NCI-H748 (cell line): ENCODE results near the gene CLDN18.

Experiments
- DNase-seq: peaks from one replicate; lab custom pipeline; 2025; ENCODE audit not compliant: unreplicated experiment; lab: John Stamatoyannopoulos, UW

CLDN18 gene

DNA sequence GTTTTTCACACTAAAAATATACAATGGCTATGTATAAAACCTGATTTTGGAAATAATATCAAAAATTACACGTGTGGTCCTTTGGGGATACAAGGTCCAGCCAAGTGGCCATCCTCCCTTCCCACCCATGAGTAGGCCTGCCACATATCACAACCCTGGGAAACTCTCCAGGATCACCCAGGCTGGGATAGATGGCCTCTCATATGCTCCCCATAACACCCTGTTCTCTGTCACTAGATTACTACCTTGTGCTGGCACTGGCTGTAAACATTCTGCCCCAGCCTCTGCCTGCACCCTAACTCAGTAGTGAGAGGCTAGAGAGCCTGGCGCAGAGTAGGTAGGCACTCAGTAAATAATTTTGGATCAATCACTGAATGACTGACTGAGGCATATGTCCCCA is 52.1 kb downstream of the CLDN18 start:
- DNase-seq, result no peak

GRCh38 chr3:138062626-138063025 is 52.7 kb downstream of the CLDN18 start:
- no peak for DNase-seq

- DNase-seq, result no peak
Measured at GRCh38 chr3:138063416-138063815, 53.5 kb downstream of the CLDN18 start.

- DNase-seq, result no peak
Measured at GRCh38 chr3:138065949-138066348, 56.0 kb downstream of the CLDN18 start.

GRCh38 chr3:138066383-138066782 is 56.4 kb downstream of the CLDN18 start:
- no peak for DNase-seq

GRCh38 chr3:138066972-138067371 is 57.0 kb downstream of the CLDN18 start:
- DNase-seq, result no peak

DNA sequence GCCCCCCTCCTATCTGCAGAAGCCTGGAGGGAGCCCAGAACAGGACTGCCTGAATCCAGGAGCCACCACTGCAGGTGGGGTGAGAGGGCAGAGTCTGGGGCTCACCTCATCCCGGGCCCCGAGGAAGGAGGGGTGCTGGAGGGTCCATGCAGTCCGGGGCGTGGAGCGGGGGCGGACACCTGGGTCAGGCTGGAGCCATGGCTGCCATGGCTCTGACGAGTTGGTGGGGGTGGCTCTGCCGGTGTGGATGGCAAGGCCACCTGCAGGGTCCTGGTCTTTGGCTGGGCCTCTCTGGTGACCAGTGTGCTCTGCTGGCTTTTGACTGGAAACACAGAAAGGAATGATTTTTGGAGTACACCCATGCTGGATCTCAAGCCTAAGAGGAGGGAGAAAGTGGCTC is 58.1 kb downstream of the CLDN18 start:
- no peak for DNase-seq

DNA sequence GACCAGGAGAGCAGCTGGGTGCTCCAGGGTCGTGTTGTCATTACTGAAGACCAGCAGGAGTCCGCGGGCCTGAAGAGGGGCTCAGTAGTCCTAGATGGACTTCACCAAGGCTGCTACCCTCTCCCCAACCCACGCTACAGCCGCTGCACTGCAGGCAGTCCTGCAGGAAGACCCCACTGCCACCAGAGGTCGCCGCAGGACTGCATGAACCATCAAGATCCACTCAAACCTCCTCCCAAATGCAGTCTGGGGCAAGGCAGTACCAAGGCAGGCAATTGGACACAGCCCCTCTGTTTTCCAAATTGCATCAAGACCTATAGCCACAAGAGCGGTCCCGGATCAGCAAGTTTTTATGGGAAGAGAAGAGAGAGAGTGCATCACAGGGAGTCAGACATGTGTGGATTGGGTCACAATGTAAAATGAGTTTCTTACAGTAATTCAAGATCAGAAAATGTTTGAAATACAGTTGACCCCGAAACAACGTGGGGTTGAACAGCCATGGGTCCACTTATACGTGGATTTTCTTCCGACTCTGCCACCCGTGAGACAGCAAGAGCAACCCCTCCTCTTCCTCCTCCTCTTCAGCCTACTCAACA is 58.7 kb downstream of the CLDN18 start:
- peak; percentile 57 for DNase-seq

GRCh38 chr3:138070006-138070405 is 60.0 kb downstream of the CLDN18 start:
- no peak for DNase-seq

- DNase-seq, result no peak
Measured at GRCh38 chr3:138072796-138073195, 62.8 kb downstream of the CLDN18 start.

GRCh38 chr3:138078096-138078495 is 68.1 kb downstream of the CLDN18 start:
- no peak for DNase-seq

DNA sequence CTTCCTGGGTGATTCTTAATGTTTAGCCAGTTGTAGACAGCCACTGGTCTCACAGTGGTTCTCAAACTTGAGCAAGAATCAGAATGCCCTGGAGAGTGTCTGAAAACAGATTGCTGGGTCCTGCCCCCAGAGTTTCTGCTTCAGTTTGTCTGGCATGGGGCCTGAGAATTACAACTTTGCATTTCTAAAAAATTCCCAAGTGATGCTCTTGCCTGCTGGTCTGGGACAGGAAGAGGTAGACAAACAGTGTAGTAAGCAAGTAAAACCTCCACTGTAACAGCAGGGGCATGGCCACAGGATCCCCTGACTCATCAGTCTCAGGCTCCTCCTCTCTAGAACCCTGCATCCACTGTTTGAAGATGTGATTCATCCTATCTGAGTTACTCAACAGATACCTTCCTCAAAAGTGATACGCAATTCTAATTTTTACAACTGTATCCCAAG is 69.0 kb downstream of the CLDN18 start:
- DNase-seq, result no peak

DNA sequence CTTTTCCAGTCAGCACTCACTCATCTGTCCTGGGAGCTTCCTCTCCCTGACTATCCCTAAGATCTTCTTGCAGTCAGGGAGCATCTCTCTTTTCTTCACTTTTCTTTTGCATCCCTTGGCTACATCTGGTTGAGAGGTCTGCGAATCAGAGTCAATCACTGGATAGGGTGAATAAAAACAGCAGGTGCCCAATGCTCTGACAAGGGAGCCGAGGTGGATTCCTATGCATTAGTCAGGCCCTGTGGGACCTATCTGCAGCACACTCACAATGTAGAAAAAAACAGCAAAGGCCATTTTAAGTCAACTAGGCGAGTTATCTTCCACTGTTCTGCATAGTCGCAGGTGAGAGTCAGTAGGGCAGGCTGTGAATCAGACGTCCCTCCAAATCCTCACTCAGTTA is 69.9 kb downstream of the CLDN18 start:
- DNase-seq, result no peak

DNA sequence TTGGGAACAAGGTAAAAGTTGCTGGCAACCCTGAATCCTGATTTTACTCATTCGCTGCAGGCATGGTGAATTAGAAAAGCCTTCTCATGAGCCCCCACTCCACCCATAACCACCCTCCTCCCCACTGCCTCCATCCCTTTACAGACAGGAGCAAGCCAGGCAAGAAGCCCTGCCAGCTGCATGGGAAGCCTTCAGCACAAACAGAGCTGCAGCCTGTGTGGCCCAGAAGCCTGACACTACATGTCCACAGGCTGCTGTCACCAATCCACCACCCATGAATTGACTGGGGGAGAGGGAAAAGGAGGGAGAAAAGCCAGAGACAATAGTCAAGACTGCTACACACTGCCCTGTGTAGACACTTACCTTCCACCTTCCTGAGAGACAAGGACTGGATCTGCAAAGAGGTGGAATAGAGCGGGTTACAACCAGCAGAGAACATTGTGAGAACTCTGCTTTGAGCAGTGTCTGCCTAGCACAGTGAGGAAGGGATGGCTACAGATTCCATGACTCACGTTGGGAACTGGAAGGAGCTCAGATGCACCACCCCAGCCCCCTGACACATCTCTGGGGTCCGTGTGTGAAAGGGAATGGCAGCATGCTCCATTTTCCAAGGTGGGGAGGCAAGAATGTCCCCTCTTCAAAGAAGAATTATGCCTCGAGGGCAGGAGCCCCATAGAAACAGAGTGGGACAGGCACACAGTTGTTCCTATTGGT is 71.6 kb downstream of the CLDN18 start:
- DNase-seq, result no peak

GRCh38 chr3:138082085-138082991 is 72.4 kb downstream of the CLDN18 start:
- DNase-seq, result no peak

GRCh38 chr3:138082992-138083386 is 73.0 kb downstream of the CLDN18 start:
- DNase-seq, result no peak
